ENCODE measurements around the gene SMO. TPM values are rescaled to one million over a fixed set of nuclear protein-coding genes. Genes with fewer than 3 reads are reported as not detected.
"Not testable (repeated sequence)": the region's sequence is repeated elsewhere in the genome, so short reads cannot be mapped to it uniquely, and the experiment has no call there.

Gene SMO
- total and polyA plus RNA-seq, 8 donors: 2.6 to 13.4 (median 4.3) TPM

DNA sequence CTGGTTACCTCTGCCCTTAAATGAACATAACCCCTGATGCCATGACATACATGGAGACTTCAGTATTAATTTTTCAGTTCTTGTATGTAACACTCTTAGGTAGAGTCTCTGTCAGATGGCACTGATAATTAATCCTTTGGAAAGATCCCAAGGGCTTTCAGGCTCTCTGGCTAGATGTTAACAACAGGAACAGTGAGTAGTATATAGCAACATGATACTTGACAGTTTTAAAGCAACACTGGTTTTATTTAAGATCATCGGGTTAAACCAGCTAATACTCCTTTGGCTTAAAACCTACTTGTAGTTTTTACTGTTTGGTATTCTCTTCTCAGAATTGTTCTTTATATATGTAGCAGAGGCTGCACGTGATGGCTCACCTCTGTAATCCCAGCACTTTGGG, 63.7 kb downstream of the SMO start:
- H3K4me3 ChIP-seq: no peak overlapping the region
- no peak for FAIRE-seq
- H3K27ac ChIP-seq: no peak overlapping the region

DNA sequence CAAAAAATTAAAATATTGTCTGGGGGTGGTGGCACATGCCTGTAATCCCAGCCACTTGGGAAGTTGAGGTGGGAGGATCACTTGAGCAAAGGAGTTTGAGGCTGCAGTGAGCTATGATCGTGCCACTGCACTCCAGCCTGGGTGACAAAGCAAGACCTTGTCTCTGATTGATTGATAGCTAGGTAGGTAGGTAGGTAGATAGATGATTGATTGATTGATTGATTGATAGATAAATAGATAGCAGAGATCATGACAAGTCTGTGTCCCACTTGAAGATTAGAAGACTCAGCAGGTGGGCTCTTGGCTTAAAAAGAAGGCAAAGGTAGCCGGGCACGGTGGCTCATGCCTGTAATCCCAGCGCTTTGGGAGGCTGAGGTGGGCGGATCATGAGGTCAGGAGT, 64.2 kb downstream of the SMO start:
- H3K4me1 ChIP-seq; H3K9me3 ChIP-seq; H3K27ac ChIP-seq; intact Hi-C loops (cut with DNase I); DNase-seq; H3K4me3 ChIP-seq; ATAC-seq; H3K27me3 ChIP-seq; H3K36me3 ChIP-seq; FAIRE-seq: not testable (repeated sequence)
- 92 to 93% methylated on average over 5 of the region's 5 CpGs for WGBS, 2 donors

More for the DNA sequence above, 63.7 kb downstream of the SMO start:
- DNase-seq (no peak), ATAC-seq (peak in 1 of 4 donors; percentile 37)
- no peaks in the 10 kb centered on the region for H3K27me3 ChIP-seq
- 63 to 66% methylated on average over 2 of the region's 2 CpGs for WGBS, 2 donors
- no peaks in the 10 kb centered on the region for H3K36me3 ChIP-seq
- no peaks in the 10 kb centered on the region for H3K9me3 ChIP-seq
- no peaks in the 10 kb centered on the region for H3K4me1 ChIP-seq
- TF ChIP-seq, protein P1, sequence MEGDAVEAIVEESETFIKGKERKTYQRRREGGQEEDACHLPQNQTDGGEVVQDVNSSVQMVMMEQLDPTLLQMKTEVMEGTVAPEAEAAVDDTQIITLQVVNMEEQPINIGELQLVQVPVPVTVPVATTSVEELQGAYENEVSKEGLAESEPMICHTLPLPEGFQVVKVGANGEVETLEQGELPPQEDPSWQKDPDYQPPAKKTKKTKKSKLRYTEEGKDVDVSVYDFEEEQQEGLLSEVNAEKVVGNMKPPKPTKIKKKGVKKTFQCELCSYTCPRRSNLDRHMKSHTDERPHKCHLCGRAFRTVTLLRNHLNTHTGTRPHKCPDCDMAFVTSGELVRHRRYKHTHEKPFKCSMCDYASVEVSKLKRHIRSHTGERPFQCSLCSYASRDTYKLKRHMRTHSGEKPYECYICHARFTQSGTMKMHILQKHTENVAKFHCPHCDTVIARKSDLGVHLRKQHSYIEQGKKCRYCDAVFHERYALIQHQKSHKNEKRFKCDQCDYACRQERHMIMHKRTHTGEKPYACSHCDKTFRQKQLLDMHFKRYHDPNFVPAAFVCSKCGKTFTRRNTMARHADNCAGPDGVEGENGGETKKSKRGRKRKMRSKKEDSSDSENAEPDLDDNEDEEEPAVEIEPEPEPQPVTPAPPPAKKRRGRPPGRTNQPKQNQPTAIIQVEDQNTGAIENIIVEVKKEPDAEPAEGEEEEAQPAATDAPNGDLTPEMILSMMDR (IDR thresholded peaks at IDR 0.05): no peak
- intact Hi-C loops (cut with DNase I): no loop called here

DNA sequence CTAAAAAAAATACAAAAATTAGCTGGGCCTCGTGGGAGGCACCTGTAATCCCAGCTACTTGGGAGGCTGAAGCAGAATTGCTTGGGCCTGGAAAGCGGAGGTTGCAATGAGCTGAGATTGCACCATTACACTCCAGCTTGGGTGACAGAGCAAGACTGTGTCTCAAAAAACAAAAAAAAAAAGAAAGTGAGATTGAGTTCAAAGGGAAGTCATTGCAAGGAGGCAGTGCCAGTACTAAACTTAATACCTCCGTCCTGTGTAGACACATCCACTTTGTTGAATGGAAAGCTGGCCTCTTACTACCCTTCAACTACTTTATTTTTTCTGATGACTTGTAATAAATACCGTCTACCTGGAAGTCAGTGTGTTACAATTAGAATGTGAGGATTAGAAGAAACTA, 67.4 kb downstream of the SMO start:
- H3K4me3 ChIP-seq: no peak overlapping the region
- TF ChIP-seq, protein P1 (IDR thresholded peaks at IDR 0.05): no peak
- no peak for FAIRE-seq
- no peak for DNase-seq
- no peaks in the 10 kb centered on the region for H3K9me3 ChIP-seq
- H3K36me3 ChIP-seq: no peaks in the 10 kb centered on the region
- H3K27me3 ChIP-seq: no peaks in the 10 kb centered on the region
- intact Hi-C loops (cut with DNase I): no loop called here
- 93 to 94% methylated on average over 4 of the region's 4 CpGs for WGBS, 2 donors
- no peak overlapping the region for H3K27ac ChIP-seq
- no peaks in the 10 kb centered on the region for H3K4me1 ChIP-seq
- no peak for ATAC-seq

DNA sequence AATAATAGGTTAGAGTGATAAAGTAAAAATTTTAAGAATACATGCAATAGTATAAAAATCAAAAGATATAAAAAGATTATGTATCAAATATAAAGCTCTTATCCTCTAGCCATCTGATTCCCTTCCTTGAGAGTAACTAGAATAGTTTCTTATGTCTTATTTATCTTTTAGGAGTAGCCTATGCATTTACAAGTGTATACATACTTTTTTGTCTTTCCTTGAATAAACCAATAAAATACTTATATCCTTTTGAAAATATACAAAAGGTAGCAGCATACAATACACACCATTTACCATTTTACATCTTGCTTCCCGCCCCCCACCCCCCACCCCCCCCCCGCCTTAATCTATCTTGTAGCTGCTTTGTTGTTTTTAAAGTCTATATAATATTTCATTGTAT, 67.8 kb downstream of the SMO start:
- TF ChIP-seq, protein P1 (IDR thresholded peaks at IDR 0.05): no peak
- no peaks in the 10 kb centered on the region for H3K27me3 ChIP-seq
- H3K36me3 ChIP-seq: no peaks in the 10 kb centered on the region
- intact Hi-C loops (cut with DNase I): no loop called here
- DNase-seq (no peak), ATAC-seq (no peak), FAIRE-seq (no peak)
- H3K4me3 ChIP-seq: no peak overlapping the region
- H3K9me3 ChIP-seq: no peaks in the 10 kb centered on the region
- H3K4me1 ChIP-seq: no peaks in the 10 kb centered on the region
- no peak overlapping the region for H3K27ac ChIP-seq
- WGBS, 2 donors: 90 to 92% methylated on average over 2 of the region's 2 CpGs

DNA sequence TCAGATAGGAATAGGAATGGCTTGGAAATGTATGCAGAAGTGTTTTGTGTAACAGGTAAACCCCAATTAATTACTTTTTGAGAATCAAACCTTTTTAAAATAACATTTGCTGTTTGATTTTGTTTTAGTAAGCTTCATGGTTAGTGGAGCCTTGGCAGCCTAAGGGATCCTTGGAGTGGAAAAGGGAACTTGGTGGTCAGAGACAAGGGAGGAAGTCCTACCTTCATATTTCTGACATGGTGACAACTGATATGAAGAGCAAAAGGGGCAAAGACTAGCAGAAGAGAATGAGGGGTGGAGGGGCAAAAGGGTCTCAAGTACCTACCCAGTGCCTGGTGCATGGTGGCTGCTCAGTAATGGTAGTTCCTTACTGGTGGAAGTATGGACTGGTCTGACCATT, 68.7 kb downstream of the SMO start:
- TF ChIP-seq, protein P1 (IDR thresholded peaks at IDR 0.05): no peak
- Histone ChIP-seq H3K4me3 (no peak overlapping the region), H3K27me3 (no peaks in the 10 kb centered on the region), H3K27ac (no peak overlapping the region), H3K9me3 (no peaks in the 10 kb centered on the region), H3K4me1 (no peaks in the 10 kb centered on the region), H3K36me3 (no peaks in the 10 kb centered on the region)
- FAIRE-seq (no peak), DNase-seq (no peak), ATAC-seq (no peak)
- intact Hi-C loops (cut with DNase I): no loop called here

All from pancreas (tissue), 10 donors.